Peyer's patch (tissue), 4 donors: Measurements from ENCODE around the gene TMEM108. TPM values are rescaled to one million over a fixed set of nuclear protein-coding genes. Genes with fewer than 3 reads are reported as not detected.

Source experiments
- DNase-seq, 3 donors: peaks; one replicate each; pipeline ENCODE4 v3.0.0-alpha.2; 2017 to 2019
- H3K27ac ChIP-seq, 4 donors: fragments of 200-600 bp; sonication (generic); one replicate each; pipeline ENCODE4 v1.5.1; 2016 to 2019
- H3K27me3 ChIP-seq, 2 donors: fragments of 200-600 bp; sonication (generic); one replicate each; pipeline ENCODE4 v1.5.1; 2019
- H3K36me3 ChIP-seq, 3 donors: fragments of 200-600 bp; sonication (generic); one replicate each; pipeline ENCODE4 v1.5.1; 2016 to 2019
- H3K4me1 ChIP-seq, 4 donors: fragments of 200-600 bp; sonication (generic); one replicate each; pipeline ENCODE4 v1.5.1; 2016 to 2019
- H3K4me3 ChIP-seq, 4 donors: fragments of 200-600 bp; sonication (generic); 1 replicate in 3 of 4; 2 replicates in 1 of 4; pipeline ENCODE4 v1.5.1; 2016 to 2019; ENCODE audit warnings: mild to moderate bottlenecking in 1 of 4
- H3K9me3 ChIP-seq, 4 donors: fragments of 200-600 bp; sonication (generic); one replicate each; pipeline ENCODE4 v1.5.1; 2016 to 2019; ENCODE audit warnings: mild to moderate bottlenecking in 1 of 4
- CTCF ChIP-seq, 6 experiments: fragments of 450-650 bp in 4 of 6; fragments of 200-600 bp in 2 of 6; sonication (generic) in 1 of 6; IDR thresholded peaks; one replicate each; pipeline ENCODE4 v1.5.1; 2017 to 2019; ENCODE audit warnings: antibody characterized with exemption in 6 of 6, mild to moderate bottlenecking in 3 of 6, moderate library complexity in 1 of 6
- POLR2A ChIP-seq, 2 donors: fragments of 450-650 bp; IDR thresholded peaks; one replicate each; pipeline ENCODE4 v1.5.1; 2017; ENCODE audit warnings: antibody characterized with exemption in 2 of 2, mild to moderate bottlenecking in 2 of 2, moderate library complexity in 2 of 2
- total RNA-seq, 4 donors: library from RNA; depleted of rRNA; stranded (reverse); fragments of >200 nt; gene quantifications; one replicate each; pipeline ENCODE4 v1.1.0, GENCODE V29; 2016

The TMEM108 gene
- total RNA-seq, 4 donors from 2014 or later, result 1.4 to 1.7 TPM; not detected in 2

DNA sequence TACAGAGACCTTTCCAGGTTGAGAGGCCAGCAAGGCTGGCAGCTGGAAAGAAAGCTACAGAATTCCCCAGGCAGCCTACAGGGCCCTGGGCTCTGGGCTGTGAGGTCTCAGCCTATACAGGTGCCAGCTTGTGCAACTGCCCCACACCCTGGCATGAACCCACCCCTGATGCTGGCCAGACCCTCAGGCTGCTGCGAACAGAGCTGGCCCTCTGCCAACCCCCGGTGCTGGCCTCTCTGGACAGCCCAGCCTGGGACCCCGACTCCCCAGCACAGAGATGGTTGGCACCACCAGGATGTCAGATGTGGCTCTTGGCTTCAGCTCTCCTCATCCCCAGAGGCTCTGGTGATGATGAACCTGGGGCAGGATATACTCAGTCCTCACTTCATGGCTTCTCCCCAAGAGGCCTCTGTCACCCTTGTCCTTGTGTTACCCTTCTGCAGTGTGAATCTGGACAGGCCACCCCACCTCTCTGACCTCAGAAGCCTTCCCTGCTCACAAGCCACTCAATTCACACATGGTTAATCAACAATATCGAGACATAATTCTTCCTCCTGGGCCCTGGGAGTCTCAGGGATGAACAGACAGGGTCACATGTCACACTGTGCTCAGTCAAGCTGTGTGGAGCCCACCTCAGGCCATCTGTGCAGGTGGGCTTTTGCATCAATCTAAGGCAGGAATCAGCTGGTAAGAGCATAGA is 350.7 kb downstream of the TMEM108 start:
- Histone ChIP-seq H3K4me3 (no peak overlapping the region), H3K27me3 (no peaks in the 10 kb centered on the region), H3K27ac (no peak overlapping the region), H3K9me3 (no peaks in the 10 kb centered on the region), H3K4me1 (no peaks in the 10 kb centered on the region), H3K36me3 (no peaks in the 10 kb centered on the region)
- TF ChIP-seq POLR2A (IDR thresholded peaks at IDR 0.05), result no peak
- no peak for TF ChIP-seq CTCF (IDR thresholded peaks at IDR 0.05)
- DNase-seq, result no peak

GRCh38 chr3:133390715-133391114 is 352.5 kb downstream of the TMEM108 start:
- no peak overlapping the region for H3K27ac ChIP-seq
- DNase-seq, result no peak
- H3K4me1 ChIP-seq, result no peaks in the 10 kb centered on the region
- no peak overlapping the region for H3K4me3 ChIP-seq
- no peak for TF ChIP-seq CTCF (IDR thresholded peaks at IDR 0.05)
- no peaks in the 10 kb centered on the region for H3K9me3 ChIP-seq
- no peaks in the 10 kb centered on the region for H3K36me3 ChIP-seq
- H3K27me3 ChIP-seq, result no peaks in the 10 kb centered on the region

DNA sequence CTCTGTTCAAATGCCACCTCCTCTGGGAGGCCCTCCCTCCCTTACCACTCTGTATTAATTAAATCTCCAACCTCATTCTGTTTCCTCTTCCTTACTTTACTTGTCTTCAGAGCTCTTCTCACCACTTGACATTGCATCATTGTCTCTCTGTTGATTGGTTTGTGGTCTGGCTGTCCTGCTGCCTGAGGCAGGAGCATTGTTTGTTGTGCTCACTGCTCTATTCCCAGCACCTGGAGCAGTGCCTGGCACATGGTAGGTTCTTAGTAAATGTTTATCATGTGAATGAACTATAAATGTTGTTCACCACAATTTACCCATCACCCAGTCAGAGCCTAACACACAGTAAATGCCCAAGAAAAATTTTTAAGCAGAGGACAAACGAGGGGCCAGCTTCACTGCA is 355.0 kb downstream of the TMEM108 start:
- Histone ChIP-seq H3K4me3 (no peak overlapping the region), H3K36me3 (no peaks in the 10 kb centered on the region), H3K27ac (no peak overlapping the region), H3K9me3 (no peaks in the 10 kb centered on the region), H3K4me1 (no peaks in the 10 kb centered on the region), H3K27me3 (no peaks in the 10 kb centered on the region)
- DNase-seq, result no peak
- TF ChIP-seq POLR2A (IDR thresholded peaks at IDR 0.05), result no peak
- TF ChIP-seq CTCF (IDR thresholded peaks at IDR 0.05), result no peak

DNA sequence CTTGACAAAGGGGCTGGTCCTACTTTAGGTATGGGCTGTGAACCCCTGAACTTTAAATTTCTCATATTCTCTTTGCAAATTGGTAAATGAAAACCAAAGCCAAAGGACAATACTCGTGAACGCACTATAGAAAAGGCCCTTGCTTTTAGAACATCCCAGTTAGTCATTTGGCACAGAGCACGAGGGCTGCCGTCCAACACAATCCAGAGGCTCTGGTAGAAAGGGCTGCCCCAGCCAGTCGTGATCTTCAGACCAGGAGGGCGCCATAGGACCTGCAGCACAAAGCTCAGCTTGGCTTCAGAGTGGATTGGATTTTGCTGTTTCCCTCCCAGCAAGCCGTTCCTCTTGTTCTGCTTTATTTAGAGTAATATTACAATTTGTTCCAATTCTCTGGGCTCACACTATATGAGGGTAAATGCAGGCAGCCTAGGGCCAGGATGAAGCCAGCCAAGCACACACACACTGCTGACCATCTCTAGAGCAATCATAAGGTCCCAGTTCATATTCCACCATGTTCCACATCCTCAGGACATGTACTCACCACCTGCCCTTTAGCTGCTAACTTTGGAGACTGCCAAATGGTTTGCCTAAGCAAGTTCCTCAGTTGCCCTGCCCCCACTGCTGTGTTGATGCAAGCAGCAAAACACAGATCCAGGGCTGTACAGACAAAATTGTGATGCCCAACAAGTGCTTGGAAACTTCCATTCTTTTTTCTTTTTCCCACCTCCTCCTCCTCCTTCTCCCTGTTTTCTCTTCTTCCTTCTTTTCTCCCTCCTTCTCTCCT is 355.7 kb downstream of the TMEM108 start:
- no peaks in the 10 kb centered on the region for H3K36me3 ChIP-seq
- H3K27me3 ChIP-seq, result no peaks in the 10 kb centered on the region
- H3K4me1 ChIP-seq, result no peaks in the 10 kb centered on the region
- no peak for DNase-seq
- TF ChIP-seq POLR2A (IDR thresholded peaks at IDR 0.05), result no peak
- no peak for TF ChIP-seq CTCF (IDR thresholded peaks at IDR 0.05)
- H3K9me3 ChIP-seq, result no peaks in the 10 kb centered on the region
- H3K4me3 ChIP-seq, result no peak overlapping the region
- H3K27ac ChIP-seq, result no peak overlapping the region

GRCh38 chr3:133394561-133395311 is 356.5 kb downstream of the TMEM108 start:
- Histone ChIP-seq H3K4me3 (no peak overlapping the region), H3K4me1 (no peaks in the 10 kb centered on the region), H3K9me3 (no peaks in the 10 kb centered on the region), H3K36me3 (no peaks in the 10 kb centered on the region), H3K27ac (no peak overlapping the region), H3K27me3 (no peaks in the 10 kb centered on the region)
- TF ChIP-seq CTCF (IDR thresholded peaks at IDR 0.05) (no peak), POLR2A (IDR thresholded peaks at IDR 0.05) (no peak)
- no peak for DNase-seq
